SK-MEL-5 (cell line): ENCODE results near the gene WASL. TPM values are rescaled to one million over a fixed set of nuclear protein-coding genes. Genes with fewer than 3 reads are reported as not detected.
"Not testable (repeated sequence)": the region's sequence is repeated elsewhere in the genome, so short reads cannot be mapped to it uniquely, and the experiment has no call there.

Experiments used
- DNase-seq: peaks from one replicate; pipeline ENCODE4 v3.0.0-alpha.2; 2016; ENCODE audit warnings: low read depth, low spot score
- in situ Hi-C: cut with HindIII; loops from 2 replicates; pipeline ENCODE4 v1.10.0; 2016; ENCODE audit warnings: low sequenced_read_pairs, high pct_unique_total_duplicates, low pct_unique_long_range_greater_than_20kb
- total RNA-seq: library from RNA; depleted of rRNA; stranded (reverse); fragments of >200 nt; shearing (Covaris generic); gene quantifications from 2 replicates; pipeline ENCODE4 v1.2.3, GENCODE V29; 2014

WASL gene
- total RNA-seq, 1 experiment from 2014 or later = 32.1 TPM

- in situ Hi-C loops = no loop called here
- DNase-seq = no peak
Observed at GRCh38 chr7:123656544-123657303, 92.1 kb downstream of the WASL start.

- in situ Hi-C loops = no loop called here
- DNase-seq = no peak
Observed at GRCh38 chr7:123655614-123656013, 93.2 kb downstream of the WASL start, which contains the start of gene LMOD2. Gene LMOD2, plus strand, starts transcription at chr7:123655866. Its CDS starts 98 bp downstream, at chr7:123655964.

GRCh38 chr7:123653162-123653561 is 95.6 kb downstream of the WASL start:
- in situ Hi-C loops = no loop called here
- no peak for DNase-seq

GRCh38 chr7:123652406-123652805 is 96.4 kb downstream of the WASL start:
- in situ Hi-C loops = no loop called here
- DNase-seq = no peak

- in situ Hi-C loops = no loop called here
- DNase-seq = no peak
Observed at GRCh38 chr7:123650595-123650994, 98.2 kb downstream of the WASL start.

- no peak for DNase-seq
- in situ Hi-C loops = no loop called here
Observed at GRCh38 chr7:123649964-123650363, 98.8 kb downstream of the WASL start.

- in situ Hi-C loops = no loop called here
- no peak for DNase-seq
Observed at GRCh38 chr7:123647106-123647730, 101.6 kb downstream of the WASL start.

- no peak for DNase-seq
- in situ Hi-C loops = no loop called here
Observed at GRCh38 chr7:123645516-123645915, 103.3 kb downstream of the WASL start.

- DNase-seq = peak; percentile 65
- in situ Hi-C loops = no loop called here
Observed at GRCh38 chr7:123643495-123644441, 105.0 kb downstream of the WASL start.

- DNase-seq = no peak
- in situ Hi-C loops = no loop called here
Observed at GRCh38 chr7:123641901-123642300, 106.9 kb downstream of the WASL start.

GRCh38 chr7:123640583-123640982 is 108.2 kb downstream of the WASL start:
- in situ Hi-C loops = no loop called here
- no peak for DNase-seq

- in situ Hi-C loops = no loop called here
- DNase-seq = no peak
Observed at GRCh38 chr7:123639631-123640030, 109.2 kb downstream of the WASL start.

GRCh38 chr7:123637878-123638277 is 110.9 kb downstream of the WASL start:
- DNase-seq = no peak
- in situ Hi-C loops = no loop called here

GRCh38 chr7:123637203-123637602 is 111.6 kb downstream of the WASL start:
- DNase-seq = peak; percentile 55
- in situ Hi-C loops = no loop called here

GRCh38 chr7:123635551-123636359 is 113.0 kb downstream of the WASL start:
- in situ Hi-C loops = no loop called here
- peak; percentile 72 for DNase-seq

GRCh38 chr7:123634011-123634573 is 114.7 kb downstream of the WASL start:
- in situ Hi-C loops, DNase-seq: not testable (repeated sequence)

GRCh38 chr7:123633553-123633952 is 115.2 kb downstream of the WASL start:
- in situ Hi-C loops = no loop called here
- no peak for DNase-seq
